Right atrium auricular region (tissue), 2 donors: Measurements from ENCODE around the gene PAPOLA. TPM values are rescaled to one million over a fixed set of nuclear protein-coding genes. Genes with fewer than 3 reads are reported as not detected.

Source experiments
- DNase-seq: peaks from one replicate; pipeline ENCODE4 v3.0.0-alpha.2; 2019; ENCODE audit warnings: low spot score
- H3K27ac ChIP-seq, 2 donors: fragments of 200-600 bp; sonication (generic); 1 replicate in 1 of 2; 2 replicates in 1 of 2; pipeline ENCODE4 v1.5.1; 2016 to 2019
- H3K27me3 ChIP-seq, 2 donors: fragments of 200-600 bp; sonication (generic); one replicate each; pipeline versions ENCODE4 v1.5.1 to v1.6.0; 2017 to 2019
- H3K36me3 ChIP-seq: fragments of 200-600 bp; sonication (generic); one replicate; pipeline ENCODE4 v1.5.1; 2016
- H3K4me1 ChIP-seq, 2 donors: fragments of 200-600 bp; sonication (generic); one replicate each; pipeline versions ENCODE4 v1.5.1 to v1.6.0; 2017 to 2019
- H3K4me3 ChIP-seq, 2 donors: fragments of 200-600 bp; sonication (generic); 1 replicate in 1 of 2; 2 replicates in 1 of 2; pipeline ENCODE4 v1.5.1; 2017 to 2019; ENCODE audit warnings: mild to moderate bottlenecking in 1 of 2, moderate library complexity in 1 of 2
- H3K9me3 ChIP-seq, 2 donors: fragments of 200-600 bp; sonication (generic); one replicate each; pipeline ENCODE4 v1.5.1; 2019
- CTCF ChIP-seq, 2 donors: fragments of 200-600 bp; sonication (generic); IDR thresholded peaks; one replicate each; pipeline ENCODE4 v1.5.1; 2019; ENCODE audit warnings: antibody characterized with exemption in 2 of 2
- total RNA-seq, 2 donors: library from RNA; depleted of rRNA; stranded (reverse); fragments of >200 nt; gene quantifications; one replicate each; pipeline ENCODE4 v1.1.0, GENCODE V29; 2016

The PAPOLA gene
- total RNA-seq, 2 donors from 2014 or later = 85.2 to 91.9 TPM

GRCh38 chr14:96576359-96576758 lies 74.2 kb downstream of the PAPOLA start:
- TF ChIP-seq CTCF (IDR thresholded peaks at IDR 0.05) = no peak
- DNase-seq = no peak
- Histone ChIP-seq H3K36me3 (no peaks in the 10 kb centered on the region), H3K4me1 (peaks cover 0 to 34% of the 10 kb centered on the region in 2 donors), H3K9me3 (no peaks in the 10 kb centered on the region), H3K4me3 (no peak overlapping the region), H3K27ac (no peak overlapping the region), H3K27me3 (no peaks in the 10 kb centered on the region)

- no peak for DNase-seq
- H3K36me3 ChIP-seq = no peaks in the 10 kb centered on the region
- no peaks in the 10 kb centered on the region for H3K27me3 ChIP-seq
- no peak overlapping the region for H3K27ac ChIP-seq
- no peak overlapping the region for H3K4me3 ChIP-seq
- H3K9me3 ChIP-seq = no peaks in the 10 kb centered on the region
- H3K4me1 ChIP-seq = peaks cover 0 to 34% of the 10 kb centered on the region in 2 donors
- TF ChIP-seq CTCF (IDR thresholded peaks at IDR 0.05) = no peak
Observed at GRCh38 chr14:96576937-96577336, 74.8 kb downstream of the PAPOLA start.

- TF ChIP-seq CTCF (IDR thresholded peaks at IDR 0.05) = no peak
- H3K4me3 ChIP-seq = no peak overlapping the region
- no peak for DNase-seq
- no peak overlapping the region for H3K27ac ChIP-seq
- no peaks in the 10 kb centered on the region for H3K36me3 ChIP-seq
- no peaks in the 10 kb centered on the region for H3K9me3 ChIP-seq
- H3K27me3 ChIP-seq = no peaks in the 10 kb centered on the region
- peaks cover 0 to 30% of the 10 kb centered on the region in 2 donors for H3K4me1 ChIP-seq
Observed at GRCh38 chr14:96578619-96579018, 76.4 kb downstream of the PAPOLA start.

- Histone ChIP-seq H3K36me3 (no peaks in the 10 kb centered on the region), H3K4me3 (no peak overlapping the region), H3K4me1 (peaks cover 0 to 23% of the 10 kb centered on the region in 2 donors), H3K27me3 (no peaks in the 10 kb centered on the region), H3K27ac (no peak overlapping the region), H3K9me3 (no peaks in the 10 kb centered on the region)
- TF ChIP-seq CTCF (IDR thresholded peaks at IDR 0.05) = no peak
- no peak for DNase-seq
Observed at GRCh38 chr14:96579358-96579757, 77.2 kb downstream of the PAPOLA start.

- Histone ChIP-seq H3K36me3 (no peaks in the 10 kb centered on the region), H3K9me3 (no peaks in the 10 kb centered on the region), H3K4me3 (no peak overlapping the region), H3K4me1 (peaks cover 0 to 18% of the 10 kb centered on the region in 2 donors), H3K27ac (no peak overlapping the region), H3K27me3 (no peaks in the 10 kb centered on the region)
- DNase-seq = no peak
- TF ChIP-seq CTCF (IDR thresholded peaks at IDR 0.05) = no peak
Observed at GRCh38 chr14:96579855-96580254, 77.7 kb downstream of the PAPOLA start.

GRCh38 chr14:96580566-96580965 lies 78.4 kb downstream of the PAPOLA start:
- Histone ChIP-seq H3K27me3 (no peaks in the 10 kb centered on the region), H3K4me3 (no peak overlapping the region), H3K27ac (no peak overlapping the region), H3K4me1 (peaks cover 0 to 12% of the 10 kb centered on the region in 2 donors), H3K36me3 (no peaks in the 10 kb centered on the region), H3K9me3 (no peaks in the 10 kb centered on the region)
- no peak for DNase-seq
- TF ChIP-seq CTCF (IDR thresholded peaks at IDR 0.05) = no peak
